ENCODE measurements around the gene KLHL35. TPM values are rescaled to one million over a fixed set of nuclear protein-coding genes. Genes with fewer than 3 reads are reported as not detected.

Gene KLHL35
- total RNA-seq, 4 donors from 2014 or later = 2.5 TPM; not detected in 3

- H3K4me3 ChIP-seq = no peak overlapping the region
- no peaks in the 10 kb centered on the region for H3K27me3 ChIP-seq
- no peaks in the 10 kb centered on the region for H3K36me3 ChIP-seq
- intact Hi-C loops (cut with DNase I; ENCODE audit: low total_unique reads) = no loop called here
- no peak overlapping the region for H3K27ac ChIP-seq
- H3K4me1 ChIP-seq = peaks cover 0 to 9% of the 10 kb centered on the region in 2 donors
- no peak for DNase-seq
- H3K9me3 ChIP-seq = no peaks in the 10 kb centered on the region
- TF ChIP-seq POLR2A (IDR thresholded peaks at IDR 0.05) (no peak), CTCF (IDR thresholded peaks at IDR 0.05) (no peak)
Observed at GRCh38 chr11:75479597-75480145, 46.7 kb upstream of the KLHL35 start.

- no peaks in the 10 kb centered on the region for H3K9me3 ChIP-seq
- no peak for TF ChIP-seq POLR2A (IDR thresholded peaks at IDR 0.05)
- TF ChIP-seq CTCF (IDR thresholded peaks at IDR 0.05) = no peak
- no peak overlapping the region for H3K4me3 ChIP-seq
- DNase-seq = no peak
- peaks cover 0 to 9% of the 10 kb centered on the region in 2 donors for H3K4me1 ChIP-seq
- H3K27me3 ChIP-seq = no peaks in the 10 kb centered on the region
- H3K36me3 ChIP-seq = no peaks in the 10 kb centered on the region
- intact Hi-C loops (cut with DNase I; ENCODE audit: low total_unique reads) = no loop called here
- H3K27ac ChIP-seq = no peak overlapping the region
Observed at GRCh38 chr11:75478783-75479596, 46.0 kb upstream of the KLHL35 start.

- no peak for DNase-seq
- TF ChIP-seq CTCF (IDR thresholded peaks at IDR 0.05) (no peak), POLR2A (IDR thresholded peaks at IDR 0.05) (no peak)
- H3K9me3 ChIP-seq = no peaks in the 10 kb centered on the region
- no peak overlapping the region for H3K4me3 ChIP-seq
- H3K27ac ChIP-seq = no peak overlapping the region
- intact Hi-C loops (cut with DNase I; ENCODE audit: low total_unique reads) = no loop called here
- H3K36me3 ChIP-seq = no peaks in the 10 kb centered on the region
- no peaks in the 10 kb centered on the region for H3K27me3 ChIP-seq
- peaks cover 0 to 9% of the 10 kb centered on the region in 2 donors for H3K4me1 ChIP-seq
Observed at GRCh38 chr11:75477614-75477935, 44.6 kb upstream of the KLHL35 start.

GRCh38 chr11:75476739-75477613, 44.0 kb upstream of the KLHL35 start:
- Histone ChIP-seq H3K4me1 (peaks cover 0 to 9% of the 10 kb centered on the region in 2 donors), H3K36me3 (no peaks in the 10 kb centered on the region), H3K27me3 (no peaks in the 10 kb centered on the region), H3K4me3 (no peak overlapping the region), H3K9me3 (no peaks in the 10 kb centered on the region), H3K27ac (peak overlapping the region in 1 of 2 donors; percentile 81)
- DNase-seq = no peak
- no peak for TF ChIP-seq CTCF (IDR thresholded peaks at IDR 0.05)
- intact Hi-C loops (cut with DNase I; ENCODE audit: low total_unique reads) = no loop called here

All from uterus (tissue), 4 donors.